ENCODE measurements around the gene GALM.
"Not testable (repeated sequence)": the region's sequence is repeated elsewhere in the genome, so short reads cannot be mapped to it uniquely, and the experiment has no call there.

GALM gene

DNA sequence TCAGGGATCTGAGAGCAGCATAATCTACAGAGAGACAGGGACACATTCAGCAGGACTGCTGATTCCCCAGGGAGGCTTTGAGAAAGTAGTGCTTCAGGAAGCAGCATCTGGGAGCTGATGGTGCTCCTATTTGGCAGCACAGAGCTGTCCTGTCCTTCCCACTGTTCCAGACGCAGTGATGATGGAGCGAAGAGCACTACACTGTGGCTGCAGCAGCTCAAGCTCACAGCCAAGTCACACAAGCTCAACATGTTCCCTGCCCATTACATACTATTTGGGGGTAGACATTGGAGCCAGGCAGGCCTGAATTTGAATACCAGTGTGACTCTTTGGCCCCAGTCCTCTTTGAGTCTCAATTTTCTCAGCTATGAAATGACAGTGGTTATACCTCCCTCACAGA is 15.2 kb upstream of the GALM start:
- DNase-seq = no peak

GRCh38 chr2:38652431-38653273 is 13.3 kb upstream of the GALM start:
- no peak for DNase-seq

DNA sequence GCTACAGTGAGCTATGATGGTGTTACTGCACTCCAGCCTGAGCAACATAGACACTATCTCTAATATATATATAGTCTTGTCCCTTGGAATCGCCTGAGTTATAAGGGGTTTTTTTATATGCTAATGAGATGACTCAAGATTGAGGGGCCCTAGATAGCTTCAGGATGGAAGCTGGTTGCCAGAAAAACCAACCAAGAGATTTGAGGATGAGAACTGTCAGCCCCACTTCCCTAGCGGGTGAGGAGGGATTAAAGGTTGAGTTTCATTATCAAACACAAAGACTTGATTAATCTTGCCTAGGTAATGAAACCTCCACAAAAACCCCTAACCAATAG is 12.6 kb upstream of the GALM start:
- DNase-seq = no peak

DNA sequence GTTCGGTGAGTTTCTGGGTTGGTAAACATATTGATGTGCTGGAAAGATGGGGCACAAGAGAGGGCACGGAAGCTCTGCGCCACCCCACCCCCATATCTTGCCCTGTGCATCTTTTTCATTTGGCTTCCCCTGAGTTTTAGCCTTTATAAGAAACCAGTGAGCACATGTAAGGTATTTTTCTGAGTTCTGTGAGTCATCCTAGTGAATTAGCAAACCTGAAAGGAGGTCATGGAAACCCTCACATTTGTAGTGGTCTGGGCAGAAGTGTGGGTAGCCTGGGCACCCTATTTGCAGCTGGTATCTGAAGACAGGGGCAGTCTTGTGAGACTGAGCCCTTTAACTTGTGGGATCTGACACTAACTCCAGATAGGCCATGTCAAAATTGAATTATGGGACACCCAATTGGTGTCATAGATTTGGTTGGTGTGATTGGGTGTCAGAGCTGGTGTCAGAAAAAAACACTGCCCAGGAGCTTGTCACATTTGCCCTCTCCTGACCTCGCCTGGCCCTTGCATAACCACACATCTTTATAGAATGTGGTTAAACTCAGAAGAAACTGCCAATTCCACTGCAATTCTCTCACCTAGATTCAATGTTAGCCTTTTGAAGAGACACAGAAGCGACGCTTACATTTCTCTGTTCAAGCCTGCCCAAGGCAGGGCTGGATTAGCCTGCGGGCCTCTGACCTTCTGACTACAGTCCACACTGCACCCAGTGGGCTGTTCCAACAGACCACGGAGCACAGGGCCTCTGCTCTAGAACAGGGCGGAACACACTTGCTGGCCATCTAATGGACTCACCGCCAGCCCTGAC is 12.0 kb upstream of the GALM start:
- DNase-seq = no peak

DNA sequence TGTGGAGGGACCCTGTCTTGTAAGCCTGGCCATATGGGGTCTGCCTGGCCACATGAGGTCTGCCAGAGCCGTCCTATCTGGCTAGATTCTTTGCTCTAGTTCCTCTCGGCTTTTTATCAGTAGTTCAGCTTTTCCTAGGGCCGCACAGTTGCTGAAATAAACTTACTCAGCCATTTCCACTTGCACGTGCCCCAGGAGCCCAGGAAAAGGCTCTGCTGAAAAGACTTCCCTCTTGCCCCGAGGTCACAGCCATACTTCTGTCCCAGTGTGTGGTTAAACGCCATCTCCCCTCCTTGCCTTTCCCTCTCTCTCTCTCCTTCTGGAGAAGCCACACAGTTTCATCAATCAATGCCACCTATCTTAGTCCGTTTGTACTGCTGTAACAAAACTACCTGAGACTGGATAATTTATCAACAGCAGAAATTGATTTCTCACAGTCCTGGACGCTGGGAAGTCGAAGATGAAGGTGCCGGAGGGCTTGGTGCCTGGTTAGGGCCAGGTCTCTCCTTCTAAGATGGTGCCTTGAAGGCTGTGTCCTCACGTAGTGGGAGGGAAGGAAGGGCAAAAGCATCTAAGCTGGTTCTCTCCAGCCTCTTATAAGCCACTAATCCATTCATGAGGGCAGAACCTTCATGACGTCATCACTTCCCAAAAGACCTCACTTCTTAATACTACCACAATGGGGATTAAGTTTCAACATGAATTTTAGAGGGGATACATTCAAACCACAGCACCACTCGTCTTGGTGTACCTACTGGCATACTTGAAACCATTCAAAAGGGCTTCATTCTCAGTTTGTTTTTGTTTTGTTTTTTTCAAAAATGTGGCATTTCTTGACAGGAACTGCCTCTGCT is 11.2 kb upstream of the GALM start:
- DNase-seq = no peak

- DNase-seq = no peak
Measured at GRCh38 chr2:38655441-38655840, 10.5 kb upstream of the GALM start.

DNA sequence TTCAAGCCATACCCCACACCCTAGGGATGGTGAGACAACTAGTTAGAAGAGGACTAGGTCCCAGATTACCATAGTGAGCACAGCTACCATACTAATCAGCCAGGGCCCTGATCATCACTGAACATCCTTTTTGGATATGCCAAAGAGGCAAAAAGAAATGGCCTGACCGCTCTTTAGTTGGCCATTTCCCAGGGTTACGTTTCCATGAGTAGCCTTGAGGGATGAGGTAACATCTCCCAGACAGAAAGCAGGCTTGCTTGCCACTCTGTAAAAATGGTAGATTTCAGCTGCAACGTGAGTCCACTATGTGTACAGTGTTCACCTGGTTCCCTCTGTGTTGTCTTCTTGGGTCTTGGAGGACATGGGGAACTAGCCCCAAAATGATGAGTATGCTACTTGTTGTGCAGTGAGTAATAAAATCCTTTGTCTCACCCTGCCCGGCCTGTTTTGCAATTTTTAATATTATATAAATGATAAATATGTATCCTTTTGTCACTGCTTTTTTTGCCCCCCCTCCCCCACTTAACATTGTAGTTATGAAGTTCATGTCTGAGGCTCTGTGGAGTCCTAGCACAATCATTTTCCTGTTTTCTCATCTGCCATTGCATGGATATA is 8.9 kb upstream of the GALM start:
- no peak for DNase-seq

- DNase-seq = no peak
Measured at GRCh38 chr2:38658613-38659012, 7.3 kb upstream of the GALM start.

DNA sequence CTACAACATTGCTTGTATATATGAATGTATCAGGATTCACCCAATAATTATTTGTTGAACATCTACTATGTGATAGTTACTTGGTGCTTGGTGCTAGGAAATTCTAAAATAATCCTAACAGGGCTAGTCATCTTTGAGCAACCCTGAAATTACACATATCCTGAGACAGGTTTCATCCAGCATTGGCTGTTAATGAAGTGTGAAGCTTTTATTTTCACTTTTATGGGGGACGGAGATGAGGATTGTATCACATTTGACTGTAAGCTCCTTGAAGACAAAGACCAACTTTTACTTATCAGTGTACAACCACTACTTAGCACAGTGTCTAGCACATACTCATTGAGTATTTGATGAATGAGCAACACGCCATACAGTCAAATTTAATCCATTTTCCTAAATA is 6.8 kb upstream of the GALM start:
- no peak for DNase-seq

- DNase-seq = no peak
Measured at GRCh38 chr2:38660282-38660681, 5.6 kb upstream of the GALM start.

- DNase-seq = no peak
Measured at GRCh38 chr2:38661306-38661705, 4.6 kb upstream of the GALM start.

- DNase-seq = no peak
Measured at GRCh38 chr2:38666556-38666910, 619 bp downstream of the GALM start.

- DNase-seq = no peak
Measured at GRCh38 chr2:38668092-38668491, 2.2 kb downstream of the GALM start.

DNA sequence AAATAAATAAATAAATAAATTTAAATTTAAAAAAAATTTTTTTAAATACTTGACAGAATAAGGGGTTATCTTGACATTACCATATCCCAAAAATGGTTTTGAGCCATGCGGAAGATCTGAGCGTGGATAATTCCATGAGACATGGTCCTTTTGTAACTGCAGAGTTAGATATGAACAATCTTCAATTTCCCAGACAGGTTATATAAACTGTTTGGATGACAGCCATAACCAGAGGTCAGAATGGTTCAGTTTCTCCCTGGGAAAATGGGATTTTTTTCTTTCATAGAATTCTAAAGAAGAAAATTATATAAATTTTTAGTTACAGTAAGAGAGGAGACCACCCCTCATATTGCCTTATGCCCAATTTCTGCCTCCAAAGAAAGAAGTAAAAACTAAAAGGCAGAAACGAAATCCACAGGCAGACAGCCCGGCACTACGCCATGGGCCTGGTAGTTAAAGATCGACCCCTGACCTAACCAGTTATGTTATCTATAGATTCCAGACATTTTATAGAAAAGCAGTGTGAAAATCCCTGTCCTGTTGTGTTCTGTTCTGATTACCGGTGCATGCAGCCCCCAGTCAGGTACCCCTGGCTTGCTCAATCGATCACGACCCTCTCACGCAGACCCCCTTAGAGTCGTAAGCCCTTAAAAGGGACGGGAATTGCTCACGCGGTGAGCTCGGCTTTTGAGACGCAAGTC is 3.0 kb downstream of the GALM start:
- DNase-seq = no peak

DNA sequence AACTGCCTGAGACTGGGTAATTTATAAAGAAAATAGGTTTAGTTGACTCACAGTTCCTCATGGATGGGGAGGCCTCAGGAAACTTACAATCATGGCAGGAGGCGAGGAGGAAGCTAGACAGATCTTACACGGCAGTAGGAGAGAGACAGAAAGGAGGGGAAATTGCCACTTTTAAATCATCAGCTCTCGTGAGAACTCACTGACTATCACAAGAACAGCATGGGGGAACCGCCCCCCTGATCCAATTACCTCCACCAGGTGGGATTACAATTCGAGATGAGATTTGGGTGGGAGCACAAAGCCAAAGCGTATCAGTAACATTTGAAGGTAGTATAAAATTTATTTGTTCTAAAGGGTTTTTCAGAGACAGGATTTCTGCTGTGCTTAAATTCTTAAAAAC is 5.4 kb downstream of the GALM start:
- no peak for DNase-seq

GRCh38 chr2:38671946-38672345 is 6.0 kb downstream of the GALM start:
- no peak for DNase-seq

DNA sequence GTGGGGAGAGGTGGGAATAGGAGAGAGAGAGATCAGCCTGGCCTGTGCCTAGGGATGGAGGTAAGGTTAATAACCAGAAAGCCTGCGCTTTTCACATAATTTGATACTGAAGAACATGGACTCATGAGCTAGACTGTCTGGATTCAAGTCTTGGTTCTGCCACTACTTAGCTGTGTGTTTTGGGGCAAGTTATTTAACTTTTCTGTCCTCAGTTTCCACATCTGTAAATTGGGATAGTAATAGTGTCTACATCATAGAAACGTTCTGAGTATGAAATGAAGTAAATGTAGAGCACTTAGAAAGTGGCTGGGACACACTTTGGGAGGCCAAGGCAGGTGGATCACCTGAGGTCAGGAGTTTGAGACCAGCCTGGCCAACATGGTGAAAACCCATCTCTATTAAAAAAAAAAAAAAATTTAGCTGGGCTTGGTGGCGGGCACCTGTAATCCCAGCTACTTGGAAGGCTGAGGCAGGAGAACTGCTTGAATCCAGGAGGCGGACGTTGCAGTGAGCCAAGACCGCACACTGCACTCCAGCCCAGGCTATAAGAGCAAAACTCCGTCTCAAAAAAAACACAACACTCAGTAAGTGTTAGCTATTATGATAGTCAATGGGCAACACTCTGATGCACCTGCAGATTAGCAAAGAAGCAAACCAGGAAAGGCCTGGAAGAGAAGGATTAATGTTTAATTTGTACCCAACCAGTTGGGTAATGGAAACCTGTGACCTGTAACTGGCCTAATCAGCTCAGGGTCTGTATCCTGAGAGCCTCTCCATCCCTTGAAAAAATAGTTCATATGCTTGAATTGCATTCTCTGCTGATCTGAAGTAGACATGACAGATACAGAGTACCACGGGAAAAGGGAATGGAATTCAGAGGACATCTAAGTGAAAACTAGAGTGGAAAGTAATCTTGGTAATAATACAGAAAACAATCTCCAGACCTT is 6.8 kb downstream of the GALM start:
- DNase-seq = no peak

- no peak for DNase-seq
Measured at GRCh38 chr2:38676681-38677080, 10.8 kb downstream of the GALM start.

- not testable (repeated sequence) for DNase-seq
Measured at GRCh38 chr2:38680868-38681267, 15.0 kb downstream of the GALM start.

GRCh38 chr2:38682008-38682575 is 16.2 kb downstream of the GALM start:
- DNase-seq = no peak

GRCh38 chr2:38682620-38683019 is 16.7 kb downstream of the GALM start:
- not testable (repeated sequence) for DNase-seq
